ENCODE results near the gene DDX24. TPM values are rescaled to one million over a fixed set of nuclear protein-coding genes. Genes with fewer than 3 reads are reported as not detected.

Gene DDX24, protein sequence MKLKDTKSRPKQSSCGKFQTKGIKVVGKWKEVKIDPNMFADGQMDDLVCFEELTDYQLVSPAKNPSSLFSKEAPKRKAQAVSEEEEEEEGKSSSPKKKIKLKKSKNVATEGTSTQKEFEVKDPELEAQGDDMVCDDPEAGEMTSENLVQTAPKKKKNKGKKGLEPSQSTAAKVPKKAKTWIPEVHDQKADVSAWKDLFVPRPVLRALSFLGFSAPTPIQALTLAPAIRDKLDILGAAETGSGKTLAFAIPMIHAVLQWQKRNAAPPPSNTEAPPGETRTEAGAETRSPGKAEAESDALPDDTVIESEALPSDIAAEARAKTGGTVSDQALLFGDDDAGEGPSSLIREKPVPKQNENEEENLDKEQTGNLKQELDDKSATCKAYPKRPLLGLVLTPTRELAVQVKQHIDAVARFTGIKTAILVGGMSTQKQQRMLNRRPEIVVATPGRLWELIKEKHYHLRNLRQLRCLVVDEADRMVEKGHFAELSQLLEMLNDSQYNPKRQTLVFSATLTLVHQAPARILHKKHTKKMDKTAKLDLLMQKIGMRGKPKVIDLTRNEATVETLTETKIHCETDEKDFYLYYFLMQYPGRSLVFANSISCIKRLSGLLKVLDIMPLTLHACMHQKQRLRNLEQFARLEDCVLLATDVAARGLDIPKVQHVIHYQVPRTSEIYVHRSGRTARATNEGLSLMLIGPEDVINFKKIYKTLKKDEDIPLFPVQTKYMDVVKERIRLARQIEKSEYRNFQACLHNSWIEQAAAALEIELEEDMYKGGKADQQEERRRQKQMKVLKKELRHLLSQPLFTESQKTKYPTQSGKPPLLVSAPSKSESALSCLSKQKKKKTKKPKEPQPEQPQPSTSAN
- total RNA-seq: 100 to 1,000 TPM in 1 of 4 donors, 10 to 100 TPM in 3; 66.2 to 210 (median 72.5) TPM

DNA sequence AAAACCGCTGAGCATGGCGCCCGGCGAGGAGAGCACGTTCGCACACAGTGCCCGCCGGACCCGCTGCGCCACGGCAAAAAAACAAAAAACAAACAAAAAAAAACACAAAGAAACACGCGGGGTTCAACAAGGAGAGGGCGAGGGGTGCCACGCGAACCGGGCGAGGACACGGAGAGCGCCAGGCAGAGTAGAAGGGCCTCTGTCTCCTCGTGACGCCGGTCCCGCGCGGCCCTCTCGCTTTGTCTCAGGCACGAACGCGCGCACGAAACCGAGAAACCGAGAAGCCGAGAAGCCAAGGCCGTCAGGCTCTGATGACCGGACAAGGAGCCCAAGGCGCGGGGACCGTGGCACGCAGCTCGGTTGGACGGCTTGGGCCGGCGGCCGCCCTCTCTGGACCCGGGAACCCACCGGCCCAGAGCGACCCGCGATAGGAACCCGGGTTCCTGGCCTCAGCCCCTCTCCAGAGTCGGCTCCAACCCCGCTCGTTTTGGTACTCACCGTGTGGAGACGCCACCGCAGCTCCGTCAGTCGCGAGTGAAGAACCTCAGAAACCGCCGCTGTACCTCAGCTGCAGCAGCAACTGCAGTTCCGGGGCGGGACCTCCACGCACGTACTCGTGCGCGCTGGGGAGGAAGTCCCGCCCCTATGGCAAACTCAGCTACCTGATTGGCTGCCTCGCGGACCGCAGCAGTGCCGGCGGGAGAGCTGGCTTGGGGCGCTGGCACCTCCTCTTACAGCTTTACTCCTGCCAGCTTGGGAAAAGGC is at the start of gene DDX24, which contains the start of gene IFI27L1:
Gene DDX24, minus strand, starts transcription at position 582 of the 765 bp plus-strand sequence. CDS start 1,460 bp downstream, outside the sequence.
Gene IFI27L1, plus strand, starts transcription at position 690 of the 765 bp plus-strand sequence. CDS start 15,628 bp downstream, outside the sequence.
- peak within 1 kb of the TSS; percentile 86 to 96 (median 92) for H3K27ac ChIP-seq
- H3K36me3 ChIP-seq: peaks cover 0 to 18% (median 0%) of the 10 kb centered on the region in 3 donors
- peak; percentile 96 to 99 (median 97) for DNase-seq
- peaks cover 0 to 42% (median 10%) of the 10 kb centered on the region in 4 donors for H3K4me1 ChIP-seq
- TF ChIP-seq, protein P1, sequence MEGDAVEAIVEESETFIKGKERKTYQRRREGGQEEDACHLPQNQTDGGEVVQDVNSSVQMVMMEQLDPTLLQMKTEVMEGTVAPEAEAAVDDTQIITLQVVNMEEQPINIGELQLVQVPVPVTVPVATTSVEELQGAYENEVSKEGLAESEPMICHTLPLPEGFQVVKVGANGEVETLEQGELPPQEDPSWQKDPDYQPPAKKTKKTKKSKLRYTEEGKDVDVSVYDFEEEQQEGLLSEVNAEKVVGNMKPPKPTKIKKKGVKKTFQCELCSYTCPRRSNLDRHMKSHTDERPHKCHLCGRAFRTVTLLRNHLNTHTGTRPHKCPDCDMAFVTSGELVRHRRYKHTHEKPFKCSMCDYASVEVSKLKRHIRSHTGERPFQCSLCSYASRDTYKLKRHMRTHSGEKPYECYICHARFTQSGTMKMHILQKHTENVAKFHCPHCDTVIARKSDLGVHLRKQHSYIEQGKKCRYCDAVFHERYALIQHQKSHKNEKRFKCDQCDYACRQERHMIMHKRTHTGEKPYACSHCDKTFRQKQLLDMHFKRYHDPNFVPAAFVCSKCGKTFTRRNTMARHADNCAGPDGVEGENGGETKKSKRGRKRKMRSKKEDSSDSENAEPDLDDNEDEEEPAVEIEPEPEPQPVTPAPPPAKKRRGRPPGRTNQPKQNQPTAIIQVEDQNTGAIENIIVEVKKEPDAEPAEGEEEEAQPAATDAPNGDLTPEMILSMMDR (IDR thresholded peaks at IDR 0.05): peak in 2 of 6 experiments; percentile 1 to 4
- peak; percentile 93 to 97 for TF ChIP-seq POLR2A (IDR thresholded peaks at IDR 0.05)
- H3K27me3 ChIP-seq: no peaks in the 10 kb centered on the region
- H3K4me3 ChIP-seq: peak within 1 kb of the TSS; percentile 72 to 100 (median 84)
- no peaks in the 10 kb centered on the region for H3K9me3 ChIP-seq

DNA sequence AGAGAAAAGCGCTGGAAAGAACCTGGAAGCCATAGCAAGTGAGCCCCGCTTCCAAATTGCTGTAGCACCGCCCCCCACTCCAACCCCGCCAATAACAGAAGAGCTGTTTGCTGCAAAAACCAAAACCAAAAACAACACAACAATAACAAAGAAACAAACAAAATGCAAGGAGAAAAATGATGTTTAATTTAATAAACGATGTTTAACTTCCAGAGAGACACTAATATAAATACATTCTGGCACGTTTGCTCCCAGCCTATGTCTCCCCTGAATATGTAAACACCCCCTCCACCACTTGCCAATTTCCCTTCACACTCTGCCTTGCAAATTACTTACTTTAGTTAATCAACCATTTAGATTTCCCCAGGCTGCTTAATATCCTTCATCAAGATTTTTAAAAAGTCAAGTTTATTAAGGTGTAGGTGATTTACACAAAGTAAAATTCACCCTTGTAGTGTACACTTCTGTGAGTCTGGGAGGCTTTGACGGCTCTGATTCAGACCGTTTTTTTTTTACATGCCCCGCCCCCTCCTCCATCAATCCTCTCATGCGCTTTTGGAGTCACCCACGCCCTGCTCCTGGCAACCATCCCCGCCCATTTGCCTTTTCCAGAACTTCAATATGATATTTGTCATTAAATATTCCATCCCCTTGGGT is 48.9 kb upstream of the DDX24 start:
- Histone ChIP-seq H3K9me3 (no peaks in the 10 kb centered on the region), H3K4me1 (peaks cover 0 to 14% (median 3%) of the 10 kb centered on the region in 4 donors), H3K4me3 (peak overlapping the region; percentile 58 to 64 (median 64)), H3K36me3 (no peaks in the 10 kb centered on the region), H3K27me3 (no peaks in the 10 kb centered on the region), H3K27ac (peak overlapping the region; percentile 74 to 82 (median 78))
- DNase-seq: no peak
- TF ChIP-seq POLR2A (IDR thresholded peaks at IDR 0.05): no peak
- TF ChIP-seq, protein P1 (IDR thresholded peaks at IDR 0.05): no peak

DNA sequence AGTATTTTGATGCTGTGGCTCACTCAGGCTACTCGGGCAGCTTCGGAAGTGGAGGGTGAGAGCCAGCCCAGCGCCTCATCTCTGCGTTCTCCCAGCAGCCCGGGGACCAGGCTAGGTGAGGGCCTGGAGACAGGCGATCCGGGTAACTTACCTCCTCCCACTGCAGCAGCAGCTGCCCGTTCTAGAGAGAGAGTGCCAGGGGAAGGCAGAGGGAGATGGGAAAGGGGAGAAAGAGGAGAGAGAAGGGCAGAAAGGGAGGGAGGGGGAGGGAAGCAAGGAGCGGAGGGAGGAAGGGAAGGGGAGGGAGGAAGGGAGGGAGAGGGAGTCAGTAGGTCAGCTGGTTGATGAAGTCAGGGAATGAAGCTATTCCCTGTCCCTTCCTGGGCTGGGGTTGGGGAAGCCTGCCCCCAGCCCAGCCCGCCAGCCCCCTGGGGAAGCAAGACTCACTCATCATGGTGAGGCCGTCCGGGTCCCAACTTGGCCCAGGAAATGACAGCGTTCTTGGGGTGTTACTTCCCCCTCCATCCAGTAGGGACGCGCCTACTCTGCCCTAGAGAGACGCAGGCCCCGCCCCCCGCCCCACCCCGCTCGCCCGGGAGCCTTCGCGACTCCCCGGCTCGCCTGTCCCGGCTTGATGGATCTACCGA is 48.2 kb upstream of the DDX24 start, which contains the start of gene IFI27L2:
Gene IFI27L2, minus strand, starts transcription at position 494 of the 647 bp plus-strand sequence. Its CDS starts 40 bp downstream, at position 454.
- H3K4me3 ChIP-seq: peak within 1 kb of the TSS; percentile 58 to 64 (median 64)
- peak within 1 kb of the TSS; percentile 74 to 82 (median 78) for H3K27ac ChIP-seq
- TF ChIP-seq POLR2A (IDR thresholded peaks at IDR 0.05): peak in 1 of 2 donors; percentile 21
- TF ChIP-seq, protein P1 (IDR thresholded peaks at IDR 0.05): peak in 5 of 6 experiments; percentile 34 to 50 (median 47)

DNA sequence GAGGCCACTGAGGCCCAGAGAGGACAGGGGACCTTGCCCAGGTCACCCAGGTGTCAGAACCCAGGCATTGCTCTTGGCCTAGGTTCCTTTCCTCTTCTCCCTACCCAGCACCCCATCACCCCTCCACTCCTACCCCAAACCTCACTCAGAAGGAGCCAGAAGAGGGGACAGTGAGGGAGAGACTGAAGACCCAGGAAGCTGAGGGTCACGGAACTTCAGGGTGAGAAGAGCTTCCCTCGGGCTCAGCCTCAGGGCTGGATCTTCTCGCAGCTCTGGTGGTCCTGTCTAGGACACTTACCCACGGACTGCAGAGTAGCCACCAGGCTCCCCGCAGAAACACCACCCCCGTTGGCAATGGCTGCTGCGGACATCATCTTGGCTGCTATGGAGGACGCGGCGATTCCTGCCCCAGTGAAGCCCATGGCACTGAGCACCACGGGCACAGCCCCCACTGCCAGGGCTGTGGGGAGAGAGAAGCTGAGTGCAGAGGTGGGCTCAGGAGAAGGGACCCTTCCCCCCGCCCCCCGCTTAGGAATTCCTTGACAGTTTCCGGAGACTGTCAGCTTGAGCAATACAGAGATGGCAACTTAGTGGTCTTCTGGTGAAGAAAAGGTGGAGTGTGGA is 47.3 kb upstream of the DDX24 start:
- Histone ChIP-seq H3K4me3 (no peak overlapping the region), H3K27ac (peak overlapping the region in 1 of 4 donors; percentile 74), H3K4me1 (peaks cover 0 to 14% (median 3%) of the 10 kb centered on the region in 4 donors), H3K27me3 (no peaks in the 10 kb centered on the region), H3K36me3 (no peaks in the 10 kb centered on the region), H3K9me3 (no peaks in the 10 kb centered on the region)
- no peak for DNase-seq
- TF ChIP-seq POLR2A (IDR thresholded peaks at IDR 0.05): no peak
- TF ChIP-seq, protein P1 (IDR thresholded peaks at IDR 0.05): no peak

More for the DNA sequence above, 48.2 kb upstream of the DDX24 start, which contains the start of gene IFI27L2:
- Histone ChIP-seq H3K27me3 (no peaks in the 10 kb centered on the region), H3K4me1 (peaks cover 0 to 14% (median 3%) of the 10 kb centered on the region in 4 donors), H3K36me3 (no peaks in the 10 kb centered on the region), H3K9me3 (no peaks in the 10 kb centered on the region)
- peak; percentile 78 to 89 (median 88) for DNase-seq
